DND-41 (cell line): Measurements from ENCODE around the gene KCNN2.

Source experiments
- CTCF ChIP-seq: IDR thresholded peaks from 2 replicates; pipeline ENCODE4 v1.5.1; 2012; ENCODE audit warnings: borderline replicate concordance, low read length, moderate library complexity, mild to moderate bottlenecking; ENCODE audit not compliant: poor library complexity, severe bottlenecking; ENCODE audit errors: extremely low read depth
- EZH2 ChIP-seq: IDR thresholded peaks from 3 replicates; pipeline ENCODE4 v1.6.1; 2012; ENCODE audit warnings: borderline replicate concordance, low read depth, mild to moderate bottlenecking, moderate library complexity, low read length, inconsistent platforms; ENCODE audit not compliant: severe bottlenecking

- no peak for TF ChIP-seq EZH2
- TF ChIP-seq CTCF = peak; percentile 79
Observed at GRCh38 chr5:114449860-114450421, 88.1 kb downstream of the KCNN2 start.
